Thyroid gland (tissue), 4 donors: Measurements from ENCODE around the gene PALMD.
A peak's percentile ranks its signal among the peaks of the same experiment; 100 is the strongest.

Experiments used
- POLR2A ChIP-seq, 2 donors: fragments of 450-650 bp; IDR thresholded peaks; one replicate each; pipeline ENCODE4 v1.6.1; 2017; ENCODE audit warnings: antibody characterized with exemption in 2 of 2, mild to moderate bottlenecking in 2 of 2, moderate library complexity in 1 of 2
- TF ChIP-seq, protein P1 (sequence below), 6 experiments: fragments of 200-600 bp in 3 of 6; fragments of 450-650 bp in 3 of 6; sonication (generic) in 3 of 6; IDR thresholded peaks; one replicate each; pipeline ENCODE4 v1.5.1; 2016 to 2019; ENCODE audit warnings: antibody characterized with exemption in 6 of 6, mild to moderate bottlenecking in 2 of 6, inconsistent platforms in 1 of 6, moderate library complexity in 1 of 6

DNA sequence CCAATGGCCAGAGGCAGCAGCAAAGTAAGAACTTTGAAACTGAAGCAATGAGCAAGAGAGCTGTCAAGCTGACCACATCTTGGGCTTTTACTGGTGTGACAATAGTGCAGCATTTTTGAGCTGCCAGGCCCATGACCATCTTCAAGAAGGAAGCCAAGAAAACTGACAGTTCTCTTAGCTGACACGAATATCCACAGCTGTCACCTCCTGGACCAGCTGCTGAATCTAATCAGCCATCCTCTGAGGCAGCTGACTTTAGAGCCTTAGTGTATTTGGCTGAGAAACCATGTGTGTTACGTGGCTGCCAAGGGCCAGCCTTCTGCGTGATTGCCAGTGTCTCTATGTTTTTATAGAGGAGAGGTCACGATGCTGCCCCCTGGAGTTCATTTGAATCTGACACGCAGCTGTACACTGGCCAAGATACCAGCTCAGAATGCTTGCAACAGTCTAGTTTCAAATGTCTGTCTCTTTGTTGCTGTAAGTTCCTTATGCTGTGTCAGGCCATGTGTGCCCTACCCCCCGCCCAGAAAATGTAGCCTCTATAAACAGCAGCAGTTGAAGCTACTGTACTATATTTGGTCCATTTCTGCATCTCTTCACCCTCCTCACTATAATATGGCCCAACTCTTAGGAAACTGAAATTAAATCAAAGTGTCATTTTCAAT lies 39.7 kb downstream of the PALMD start:
- TF ChIP-seq POLR2A (IDR thresholded peaks at IDR 0.05), result no peak
- TF ChIP-seq, protein P1, sequence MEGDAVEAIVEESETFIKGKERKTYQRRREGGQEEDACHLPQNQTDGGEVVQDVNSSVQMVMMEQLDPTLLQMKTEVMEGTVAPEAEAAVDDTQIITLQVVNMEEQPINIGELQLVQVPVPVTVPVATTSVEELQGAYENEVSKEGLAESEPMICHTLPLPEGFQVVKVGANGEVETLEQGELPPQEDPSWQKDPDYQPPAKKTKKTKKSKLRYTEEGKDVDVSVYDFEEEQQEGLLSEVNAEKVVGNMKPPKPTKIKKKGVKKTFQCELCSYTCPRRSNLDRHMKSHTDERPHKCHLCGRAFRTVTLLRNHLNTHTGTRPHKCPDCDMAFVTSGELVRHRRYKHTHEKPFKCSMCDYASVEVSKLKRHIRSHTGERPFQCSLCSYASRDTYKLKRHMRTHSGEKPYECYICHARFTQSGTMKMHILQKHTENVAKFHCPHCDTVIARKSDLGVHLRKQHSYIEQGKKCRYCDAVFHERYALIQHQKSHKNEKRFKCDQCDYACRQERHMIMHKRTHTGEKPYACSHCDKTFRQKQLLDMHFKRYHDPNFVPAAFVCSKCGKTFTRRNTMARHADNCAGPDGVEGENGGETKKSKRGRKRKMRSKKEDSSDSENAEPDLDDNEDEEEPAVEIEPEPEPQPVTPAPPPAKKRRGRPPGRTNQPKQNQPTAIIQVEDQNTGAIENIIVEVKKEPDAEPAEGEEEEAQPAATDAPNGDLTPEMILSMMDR (IDR thresholded peaks at IDR 0.05), result peak in 5 of 6 experiments; percentile 29 to 66 (median 59)
